GM12891 (cell line): ENCODE results near the gene PARD3.
A peak's percentile ranks its signal among the peaks of the same experiment; 100 is the strongest.

Source experiments
- DNase-seq: peaks from one replicate; pipeline ENCODE4 v3.0.0; 2011; ENCODE audit warnings: low spot score; ENCODE audit not compliant: insufficient read length
- FAIRE-seq: peaks from 2 replicates; lab custom pipeline; 2011; peaks lifted over from hg19 to GRCh38; lab: Jason Lieb, UNC
- PAX5 ChIP-seq: IDR thresholded peaks from 2 replicates; pipeline ENCODE4 v1.6.1; 2011; ENCODE audit warnings: low read length, moderate library complexity, mild to moderate bottlenecking; ENCODE audit not compliant: insufficient read depth, severe bottlenecking
- POLR2A ChIP-seq: IDR thresholded peaks from 2 replicates; pipeline ENCODE4 v1.6.1; 2011; ENCODE audit warnings: low read depth, low read length, control low read depth
- POLR2AphosphoS5 ChIP-seq: IDR thresholded peaks from 2 replicates; pipeline ENCODE4 v1.6.1; 2011; ENCODE audit warnings: low read depth, low read length, control low read depth
- POU2F2 ChIP-seq: IDR thresholded peaks from 2 replicates; pipeline ENCODE4 v1.6.1; 2011; ENCODE audit warnings: low read depth, mild to moderate bottlenecking, control low read depth, low read length, moderate library complexity
- SPI1 ChIP-seq: IDR thresholded peaks from 2 replicates; pipeline ENCODE4 v1.6.1; 2011; ENCODE audit warnings: low read depth, low read length, control low read depth
- TAF1 ChIP-seq: IDR thresholded peaks from 2 replicates; pipeline ENCODE4 v1.6.1; 2011; ENCODE audit warnings: low read depth, low read length, control low read depth

Gene PARD3

GRCh38 chr10:34814223-34814912 is 728 bp downstream of the PARD3 start:
- DNase-seq (peak; percentile 53), FAIRE-seq (no peak)
- TF ChIP-seq POLR2A = no peak
- no peak for TF ChIP-seq PAX5
- TF ChIP-seq TAF1 = no peak
- TF ChIP-seq SPI1 = no peak
- no peak for TF ChIP-seq POU2F2
- no peak for TF ChIP-seq POLR2AphosphoS5

- peak; percentile 23 for FAIRE-seq
- no peak for DNase-seq
Observed at GRCh38 chr10:34813626-34814222, 1.4 kb downstream of the PARD3 start.

GRCh38 chr10:34812771-34813170 is 2.3 kb downstream of the PARD3 start:
- TF ChIP-seq POLR2AphosphoS5 (no peak), SPI1 (no peak), POLR2A (no peak), PAX5 (no peak), TAF1 (no peak), POU2F2 (no peak)
- DNase-seq (no peak), FAIRE-seq (no peak)

More at GRCh38 chr10:34813626-34814222, 1.4 kb downstream of the PARD3 start:
- TF ChIP-seq TAF1 (no peak), POU2F2 (no peak), PAX5 (no peak), POLR2AphosphoS5 (no peak), SPI1 (no peak), POLR2A (no peak)

GRCh38 chr10:34811968-34812514 is 3.1 kb downstream of the PARD3 start:
- FAIRE-seq = no peak
- no peak for DNase-seq
- TF ChIP-seq POLR2AphosphoS5 (no peak), SPI1 (no peak), POU2F2 (no peak), POLR2A (no peak), TAF1 (no peak), PAX5 (no peak)

- DNase-seq (no peak), FAIRE-seq (peak; percentile 43)
- TF ChIP-seq POU2F2 = no peak
Observed at GRCh38 chr10:34811126-34811967, 3.7 kb downstream of the PARD3 start.

- FAIRE-seq = no peak
- no peak for DNase-seq
- TF ChIP-seq TAF1 (no peak), POU2F2 (no peak), PAX5 (no peak), POLR2A (no peak), POLR2AphosphoS5 (no peak), SPI1 (no peak)
Observed at GRCh38 chr10:34809796-34810195, 5.3 kb downstream of the PARD3 start.

GRCh38 chr10:34808801-34809745 is 6.0 kb downstream of the PARD3 start:
- FAIRE-seq (peak; percentile 73), DNase-seq (no peak)
- TF ChIP-seq PAX5 = no peak
- TF ChIP-seq POLR2A = no peak
- no peak for TF ChIP-seq SPI1
- no peak for TF ChIP-seq POLR2AphosphoS5
- TF ChIP-seq TAF1 = no peak
- no peak for TF ChIP-seq POU2F2

- TF ChIP-seq POLR2A (no peak), SPI1 (no peak), POU2F2 (no peak), POLR2AphosphoS5 (no peak), PAX5 (no peak), TAF1 (no peak)
- DNase-seq = no peak
- FAIRE-seq = no peak
Observed at GRCh38 chr10:34808336-34808735, 6.8 kb downstream of the PARD3 start.

- FAIRE-seq (no peak), DNase-seq (no peak)
- TF ChIP-seq TAF1 (no peak), POLR2A (no peak), POU2F2 (no peak), POLR2AphosphoS5 (no peak), PAX5 (no peak), SPI1 (no peak)
Observed at GRCh38 chr10:34804306-34804705, 10.8 kb downstream of the PARD3 start.
